Measurements from ENCODE around the gene WDFY4. TPM values are rescaled to one million over a fixed set of nuclear protein-coding genes. Genes with fewer than 3 reads are reported as not detected.

The WDFY4 gene
- total and polyA plus RNA-seq, 2 of the 13 experiments (the other 11 are each of a cell fraction or from before 2014, with no cell fraction given): not detected

DNA sequence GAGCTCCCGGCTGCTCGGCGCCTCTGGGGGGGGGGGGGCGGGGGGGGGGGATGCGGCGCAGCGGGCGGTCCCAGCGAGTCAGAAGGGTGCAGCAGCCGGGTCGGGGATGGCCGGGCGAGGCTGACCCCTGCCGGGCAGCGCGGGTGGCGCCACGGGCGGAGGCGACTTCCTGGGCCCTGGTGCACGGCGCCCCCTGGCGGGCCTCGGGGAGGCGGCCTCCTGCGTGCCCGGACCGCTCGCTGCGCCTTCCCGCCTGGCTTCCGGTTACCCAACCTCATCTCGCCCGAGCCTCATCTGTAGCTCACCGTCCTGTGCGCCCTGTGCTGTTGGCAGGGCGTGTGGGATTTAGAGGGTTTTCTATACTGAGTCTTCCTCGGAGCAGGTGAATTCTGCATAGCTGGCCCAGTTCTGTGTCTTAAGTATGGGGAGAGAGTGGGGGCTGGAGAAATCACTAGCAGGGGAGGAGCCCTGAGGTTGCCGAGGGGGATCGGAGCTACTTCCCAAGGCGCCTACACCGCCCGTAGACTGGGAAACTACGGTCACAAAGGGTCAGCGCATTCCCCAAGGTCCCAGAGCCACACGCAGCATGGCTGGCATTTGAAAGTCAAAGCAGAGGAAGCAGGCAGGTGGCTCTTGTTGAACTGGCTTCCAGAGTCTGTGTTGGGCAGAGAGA lies 28.3 kb upstream of the WDFY4 start (continued):
- TF ChIP-seq, protein P1, sequence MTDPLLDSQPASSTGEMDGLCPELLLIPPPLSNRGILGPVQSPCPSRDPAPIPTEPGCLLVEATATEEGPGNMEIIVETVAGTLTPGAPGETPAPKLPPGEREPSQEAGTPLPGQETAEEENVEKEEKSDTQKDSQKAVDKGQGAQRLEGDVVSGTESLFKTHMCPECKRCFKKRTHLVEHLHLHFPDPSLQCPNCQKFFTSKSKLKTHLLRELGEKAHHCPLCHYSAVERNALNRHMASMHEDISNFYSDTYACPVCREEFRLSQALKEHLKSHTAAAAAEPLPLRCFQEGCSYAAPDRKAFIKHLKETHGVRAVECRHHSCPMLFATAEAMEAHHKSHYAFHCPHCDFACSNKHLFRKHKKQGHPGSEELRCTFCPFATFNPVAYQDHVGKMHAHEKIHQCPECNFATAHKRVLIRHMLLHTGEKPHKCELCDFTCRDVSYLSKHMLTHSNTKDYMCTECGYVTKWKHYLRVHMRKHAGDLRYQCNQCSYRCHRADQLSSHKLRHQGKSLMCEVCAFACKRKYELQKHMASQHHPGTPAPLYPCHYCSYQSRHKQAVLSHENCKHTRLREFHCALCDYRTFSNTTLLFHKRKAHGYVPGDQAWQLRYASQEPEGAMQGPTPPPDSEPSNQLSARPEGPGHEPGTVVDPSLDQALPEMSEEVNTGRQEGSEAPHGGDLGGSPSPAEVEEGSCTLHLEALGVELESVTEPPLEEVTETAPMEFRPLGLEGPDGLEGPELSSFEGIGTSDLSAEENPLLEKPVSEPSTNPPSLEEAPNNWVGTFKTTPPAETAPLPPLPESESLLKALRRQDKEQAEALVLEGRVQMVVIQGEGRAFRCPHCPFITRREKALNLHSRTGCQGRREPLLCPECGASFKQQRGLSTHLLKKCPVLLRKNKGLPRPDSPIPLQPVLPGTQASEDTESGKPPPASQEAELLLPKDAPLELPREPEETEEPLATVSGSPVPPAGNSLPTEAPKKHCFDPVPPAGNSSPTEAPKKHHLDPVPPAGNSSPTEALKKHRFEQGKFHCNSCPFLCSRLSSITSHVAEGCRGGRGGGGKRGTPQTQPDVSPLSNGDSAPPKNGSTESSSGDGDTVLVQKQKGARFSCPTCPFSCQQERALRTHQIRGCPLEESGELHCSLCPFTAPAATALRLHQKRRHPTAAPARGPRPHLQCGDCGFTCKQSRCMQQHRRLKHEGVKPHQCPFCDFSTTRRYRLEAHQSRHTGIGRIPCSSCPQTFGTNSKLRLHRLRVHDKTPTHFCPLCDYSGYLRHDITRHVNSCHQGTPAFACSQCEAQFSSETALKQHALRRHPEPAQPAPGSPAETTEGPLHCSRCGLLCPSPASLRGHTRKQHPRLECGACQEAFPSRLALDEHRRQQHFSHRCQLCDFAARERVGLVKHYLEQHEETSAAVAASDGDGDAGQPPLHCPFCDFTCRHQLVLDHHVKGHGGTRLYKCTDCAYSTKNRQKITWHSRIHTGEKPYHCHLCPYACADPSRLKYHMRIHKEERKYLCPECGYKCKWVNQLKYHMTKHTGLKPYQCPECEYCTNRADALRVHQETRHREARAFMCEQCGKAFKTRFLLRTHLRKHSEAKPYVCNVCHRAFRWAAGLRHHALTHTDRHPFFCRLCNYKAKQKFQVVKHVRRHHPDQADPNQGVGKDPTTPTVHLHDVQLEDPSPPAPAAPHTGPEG (CRISPR knock-in tag; IDR thresholded peaks at IDR 0.05): no peak
- TF ChIP-seq, protein P2, sequence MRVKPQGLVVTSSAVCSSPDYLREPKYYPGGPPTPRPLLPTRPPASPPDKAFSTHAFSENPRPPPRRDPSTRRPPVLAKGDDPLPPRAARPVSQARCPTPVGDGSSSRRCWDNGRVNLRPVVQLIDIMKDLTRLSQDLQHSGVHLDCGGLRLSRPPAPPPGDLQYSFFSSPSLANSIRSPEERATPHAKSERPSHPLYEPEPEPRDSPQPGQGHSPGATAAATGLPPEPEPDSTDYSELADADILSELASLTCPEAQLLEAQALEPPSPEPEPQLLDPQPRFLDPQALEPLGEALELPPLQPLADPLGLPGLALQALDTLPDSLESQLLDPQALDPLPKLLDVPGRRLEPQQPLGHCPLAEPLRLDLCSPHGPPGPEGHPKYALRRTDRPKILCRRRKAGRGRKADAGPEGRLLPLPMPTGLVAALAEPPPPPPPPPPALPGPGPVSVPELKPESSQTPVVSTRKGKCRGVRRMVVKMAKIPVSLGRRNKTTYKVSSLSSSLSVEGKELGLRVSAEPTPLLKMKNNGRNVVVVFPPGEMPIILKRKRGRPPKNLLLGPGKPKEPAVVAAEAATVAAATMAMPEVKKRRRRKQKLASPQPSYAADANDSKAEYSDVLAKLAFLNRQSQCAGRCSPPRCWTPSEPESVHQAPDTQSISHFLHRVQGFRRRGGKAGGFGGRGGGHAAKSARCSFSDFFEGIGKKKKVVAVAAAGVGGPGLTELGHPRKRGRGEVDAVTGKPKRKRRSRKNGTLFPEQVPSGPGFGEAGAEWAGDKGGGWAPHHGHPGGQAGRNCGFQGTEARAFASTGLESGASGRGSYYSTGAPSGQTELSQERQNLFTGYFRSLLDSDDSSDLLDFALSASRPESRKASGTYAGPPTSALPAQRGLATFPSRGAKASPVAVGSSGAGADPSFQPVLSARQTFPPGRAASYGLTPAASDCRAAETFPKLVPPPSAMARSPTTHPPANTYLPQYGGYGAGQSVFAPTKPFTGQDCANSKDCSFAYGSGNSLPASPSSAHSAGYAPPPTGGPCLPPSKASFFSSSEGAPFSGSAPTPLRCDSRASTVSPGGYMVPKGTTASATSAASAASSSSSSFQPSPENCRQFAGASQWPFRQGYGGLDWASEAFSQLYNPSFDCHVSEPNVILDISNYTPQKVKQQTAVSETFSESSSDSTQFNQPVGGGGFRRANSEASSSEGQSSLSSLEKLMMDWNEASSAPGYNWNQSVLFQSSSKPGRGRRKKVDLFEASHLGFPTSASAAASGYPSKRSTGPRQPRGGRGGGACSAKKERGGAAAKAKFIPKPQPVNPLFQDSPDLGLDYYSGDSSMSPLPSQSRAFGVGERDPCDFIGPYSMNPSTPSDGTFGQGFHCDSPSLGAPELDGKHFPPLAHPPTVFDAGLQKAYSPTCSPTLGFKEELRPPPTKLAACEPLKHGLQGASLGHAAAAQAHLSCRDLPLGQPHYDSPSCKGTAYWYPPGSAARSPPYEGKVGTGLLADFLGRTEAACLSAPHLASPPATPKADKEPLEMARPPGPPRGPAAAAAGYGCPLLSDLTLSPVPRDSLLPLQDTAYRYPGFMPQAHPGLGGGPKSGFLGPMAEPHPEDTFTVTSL (CRISPR knock-in tag; IDR thresholded peaks at IDR 0.05; ENCODE audit: borderline replicate concordance): no peak
- TF ChIP-seq, protein P3, sequence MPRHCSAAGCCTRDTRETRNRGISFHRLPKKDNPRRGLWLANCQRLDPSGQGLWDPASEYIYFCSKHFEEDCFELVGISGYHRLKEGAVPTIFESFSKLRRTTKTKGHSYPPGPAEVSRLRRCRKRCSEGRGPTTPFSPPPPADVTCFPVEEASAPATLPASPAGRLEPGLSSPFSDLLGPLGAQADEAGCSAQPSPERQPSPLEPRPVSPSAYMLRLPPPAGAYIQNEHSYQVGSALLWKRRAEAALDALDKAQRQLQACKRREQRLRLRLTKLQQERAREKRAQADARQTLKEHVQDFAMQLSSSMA (CRISPR knock-in tag; IDR thresholded peaks at IDR 0.05): no peak
- TF ChIP-seq SRY (CRISPR knock-in tag; IDR thresholded peaks at IDR 0.05): no peak
- no peak for TF ChIP-seq KDM6A (CRISPR knock-in tag; IDR thresholded peaks at IDR 0.05; ENCODE audit: low read depth)
- TF ChIP-seq, protein P4, sequence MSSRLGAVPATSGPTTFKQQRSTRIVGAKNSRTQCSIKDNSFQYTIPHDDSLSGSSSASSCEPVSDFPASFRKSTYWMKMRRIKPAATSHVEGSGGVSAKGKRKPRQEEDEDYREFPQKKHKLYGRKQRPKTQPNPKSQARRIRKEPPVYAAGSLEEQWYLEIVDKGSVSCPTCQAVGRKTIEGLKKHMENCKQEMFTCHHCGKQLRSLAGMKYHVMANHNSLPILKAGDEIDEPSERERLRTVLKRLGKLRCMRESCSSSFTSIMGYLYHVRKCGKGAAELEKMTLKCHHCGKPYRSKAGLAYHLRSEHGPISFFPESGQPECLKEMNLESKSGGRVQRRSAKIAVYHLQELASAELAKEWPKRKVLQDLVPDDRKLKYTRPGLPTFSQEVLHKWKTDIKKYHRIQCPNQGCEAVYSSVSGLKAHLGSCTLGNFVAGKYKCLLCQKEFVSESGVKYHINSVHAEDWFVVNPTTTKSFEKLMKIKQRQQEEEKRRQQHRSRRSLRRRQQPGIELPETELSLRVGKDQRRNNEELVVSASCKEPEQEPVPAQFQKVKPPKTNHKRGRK (CRISPR knock-in tag; IDR thresholded peaks at IDR 0.05): no peak
- TF ChIP-seq ZNF557 (CRISPR knock-in tag; IDR thresholded peaks at IDR 0.05): no peak
- TF ChIP-seq ZNF530 (CRISPR knock-in tag; IDR thresholded peaks at IDR 0.05; ENCODE audit: low read depth): no peak
- TF ChIP-seq ZNF552 (CRISPR knock-in tag; IDR thresholded peaks at IDR 0.05; ENCODE audit: borderline replicate concordance): no peak
- no peak for TF ChIP-seq SIN3B (IDR thresholded peaks at IDR 0.05; ENCODE audit: low read length)

All from HepG2 (cell line).